OCI-LY1 (cell line): ENCODE measurements around the gene EPB41L1.

Source experiments
- CTCF ChIP-seq: fragments of 200-600 bp; sonication (generic), shearing (Covaris generic); IDR thresholded peaks from 2 replicates; pipeline ENCODE4 v1.5.1; 2017; ENCODE audit warnings: mild to moderate bottlenecking, antibody characterized with exemption, low read length, moderate library complexity, mixed read lengths
- EZH2 ChIP-seq: fragments of 200-600 bp; sonication (generic), shearing (Covaris generic); IDR thresholded peaks from 2 replicates; pipeline ENCODE4 v1.8.0; 2017; ENCODE audit warnings: borderline replicate concordance, mixed run types, mild to moderate bottlenecking, antibody characterized with exemption, low read length, moderate library complexity, mixed read lengths

GRCh38 chr20:36277546-36277945 lies 123.0 kb downstream of the EPB41L1 start:
- TF ChIP-seq CTCF, result no peak
- TF ChIP-seq EZH2, result no peak
